A673 (cell line): ENCODE data around the gene SAMD4B. TPM values are rescaled to one million over a fixed set of nuclear protein-coding genes. Genes with fewer than 3 reads are reported as not detected.

ENCODE experiments used
- BruUV-seq: library from RNA; stranded (reverse); fragments of 400-500 nt; replicated peaks from 2 replicates; lab custom pipeline; 2021; lab: Mats Ljungman, UMichigan
- CTCF ChIA-PET: fragments of 300-600 bp; sonication (Branson Sonifier 250); formaldehyde crosslinking; loops from one replicate; lab custom pipeline; 2022; ENCODE audit warnings: antibody characterized with exemption; lab: Charles Lee
- POLR2A ChIA-PET: fragments of 300-600 bp; sonication (Branson Sonifier 250); formaldehyde crosslinking; loops from one replicate; lab custom pipeline; 2022; ENCODE audit warnings: antibody characterized with exemption; ENCODE audit not compliant: low non-redundant PET; lab: Charles Lee
- DNase-seq: peaks from one replicate; pipeline ENCODE4 v3.0.0-alpha.2; 2015; ENCODE audit warnings: low spot score
- H3K27ac ChIP-seq: fragments of 200-600 bp; sonication (generic); 2 replicates; pipeline ENCODE4 v1.5.1; 2016; ENCODE audit warnings: mixed run types, low read depth, mild to moderate bottlenecking, mixed read lengths, antibody characterized with exemption, low read length; ENCODE audit not compliant: poor library complexity, severe bottlenecking
- H3K27me3 ChIP-seq: fragments of 200-600 bp; sonication (generic); replicated peaks from 2 replicates; pipeline ENCODE4 v1.6.1; 2017; ENCODE audit warnings: mixed run types, low read depth, mild to moderate bottlenecking, mixed read lengths, antibody characterized with exemption, low read length; ENCODE audit not compliant: insufficient read depth, poor library complexity
- H3K36me3 ChIP-seq: fragments of 200-600 bp; sonication (generic); 2 replicates; pipeline ENCODE4 v1.6.1; 2016; ENCODE audit warnings: mixed run types, mild to moderate bottlenecking, mixed read lengths, antibody characterized with exemption, low read length; ENCODE audit not compliant: insufficient read depth, poor library complexity, severe bottlenecking
- H3K4me1 ChIP-seq: fragments of 200-600 bp; sonication (generic); 2 replicates; pipeline ENCODE4 v1.6.1; 2017; ENCODE audit warnings: mixed run types, mild to moderate bottlenecking, mixed read lengths, antibody characterized with exemption, low read length; ENCODE audit not compliant: insufficient read depth, poor library complexity, severe bottlenecking
- H3K4me3 ChIP-seq: fragments of 200-600 bp; sonication (generic); 2 replicates; pipeline ENCODE4 v1.5.1; 2016; ENCODE audit warnings: low read depth, mixed run types, mild to moderate bottlenecking, mixed read lengths, low read length; ENCODE audit not compliant: poor library complexity, severe bottlenecking
- H3K9me3 ChIP-seq: fragments of 200-600 bp; sonication (generic); 2 replicates; pipeline ENCODE4 v1.6.1; 2016; ENCODE audit warnings: mixed run types, low read depth, mild to moderate bottlenecking, mixed read lengths, antibody characterized with exemption, low read length; ENCODE audit not compliant: poor library complexity, severe bottlenecking
- EZH2 ChIP-seq: fragments of 200-600 bp; sonication (generic); IDR thresholded peaks from 2 replicates; pipeline ENCODE4 v1.6.1; 2017; ENCODE audit warnings: borderline replicate concordance, low read depth, mild to moderate bottlenecking, mixed read lengths, antibody characterized with exemption, low read length; ENCODE audit not compliant: poor library complexity, severe bottlenecking
- intact Hi-C: fragments of 100-400 bp; cut with micrococcal nuclease; formaldehyde crosslinking; loops from one replicate; pipeline ENCODE4 v1.10.0; 2022; ENCODE audit not compliant: unreplicated experiment
- total RNA-seq: library from RNA; stranded (reverse); gene quantifications from 2 replicates; pipeline ENCODE4 v1.2.3, GENCODE V29; 2021
- TF ChIP-seq, protein P1 (sequence below): fragments of 300-800, 200-600 bp; sonication (generic); conservative IDR thresholded peaks from 2 replicates; pipeline ENCODE4 v1.5.1; 2017; ENCODE audit warnings: low read depth, mild to moderate bottlenecking, antibody characterized with exemption, low read length, moderate library complexity, mixed read lengths

Gene SAMD4B
- total RNA-seq, 1 experiment from 2014 or later, result 168 TPM

DNA sequence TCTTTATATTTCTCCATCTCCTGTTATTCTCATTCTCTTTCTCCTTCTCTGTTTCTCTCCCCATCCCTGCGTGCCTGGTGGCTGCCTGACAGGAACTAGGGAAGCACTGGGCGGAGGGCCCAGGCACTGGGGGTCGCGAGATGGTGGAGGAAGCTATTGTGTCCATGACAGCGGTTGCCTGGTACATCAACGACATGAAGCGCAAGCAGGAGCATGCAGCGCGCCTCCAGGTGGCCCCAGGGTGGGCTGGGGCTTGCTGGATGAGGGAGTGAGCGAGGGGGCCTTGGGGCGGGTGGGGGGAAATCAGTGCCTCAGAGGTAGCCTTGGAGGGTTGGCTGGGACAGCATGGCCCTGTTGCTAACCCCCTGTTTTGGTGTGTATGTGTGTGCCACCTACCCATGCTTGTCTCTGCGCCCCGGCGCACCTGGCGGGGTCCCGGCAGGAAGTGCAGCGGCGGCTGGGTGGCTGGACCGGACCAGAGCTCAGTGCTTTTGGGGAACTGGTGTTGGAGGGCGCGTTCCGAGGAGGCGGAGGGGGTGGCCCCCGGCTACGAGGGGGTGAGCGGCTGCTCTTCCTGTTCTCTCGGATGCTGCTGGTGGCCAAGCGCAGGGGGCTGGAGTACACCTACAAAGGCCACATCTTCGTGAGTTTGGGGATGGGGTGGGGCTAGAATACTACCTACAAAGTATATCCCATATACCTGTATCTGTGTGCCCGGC is 75.4 kb downstream of the SAMD4B start:
- Histone ChIP-seq H3K36me3 (peaks cover 47% of the 10 kb centered on the region), H3K9me3 (no peaks in the 10 kb centered on the region), H3K4me3 (no peak overlapping the region), H3K27me3 (no peaks in the 10 kb centered on the region), H3K27ac (no peak overlapping the region), H3K4me1 (peaks cover 15% of the 10 kb centered on the region)
- intact Hi-C loops, result no loop called here
- no peak for DNase-seq
- POLR2A ChIA-PET, result no interaction called here
- BruUV-seq, result no TSS peak
- CTCF ChIA-PET, result no interaction called here
- TF ChIP-seq, protein P1, sequence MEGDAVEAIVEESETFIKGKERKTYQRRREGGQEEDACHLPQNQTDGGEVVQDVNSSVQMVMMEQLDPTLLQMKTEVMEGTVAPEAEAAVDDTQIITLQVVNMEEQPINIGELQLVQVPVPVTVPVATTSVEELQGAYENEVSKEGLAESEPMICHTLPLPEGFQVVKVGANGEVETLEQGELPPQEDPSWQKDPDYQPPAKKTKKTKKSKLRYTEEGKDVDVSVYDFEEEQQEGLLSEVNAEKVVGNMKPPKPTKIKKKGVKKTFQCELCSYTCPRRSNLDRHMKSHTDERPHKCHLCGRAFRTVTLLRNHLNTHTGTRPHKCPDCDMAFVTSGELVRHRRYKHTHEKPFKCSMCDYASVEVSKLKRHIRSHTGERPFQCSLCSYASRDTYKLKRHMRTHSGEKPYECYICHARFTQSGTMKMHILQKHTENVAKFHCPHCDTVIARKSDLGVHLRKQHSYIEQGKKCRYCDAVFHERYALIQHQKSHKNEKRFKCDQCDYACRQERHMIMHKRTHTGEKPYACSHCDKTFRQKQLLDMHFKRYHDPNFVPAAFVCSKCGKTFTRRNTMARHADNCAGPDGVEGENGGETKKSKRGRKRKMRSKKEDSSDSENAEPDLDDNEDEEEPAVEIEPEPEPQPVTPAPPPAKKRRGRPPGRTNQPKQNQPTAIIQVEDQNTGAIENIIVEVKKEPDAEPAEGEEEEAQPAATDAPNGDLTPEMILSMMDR, result no peak
- TF ChIP-seq EZH2, result no peak

DNA sequence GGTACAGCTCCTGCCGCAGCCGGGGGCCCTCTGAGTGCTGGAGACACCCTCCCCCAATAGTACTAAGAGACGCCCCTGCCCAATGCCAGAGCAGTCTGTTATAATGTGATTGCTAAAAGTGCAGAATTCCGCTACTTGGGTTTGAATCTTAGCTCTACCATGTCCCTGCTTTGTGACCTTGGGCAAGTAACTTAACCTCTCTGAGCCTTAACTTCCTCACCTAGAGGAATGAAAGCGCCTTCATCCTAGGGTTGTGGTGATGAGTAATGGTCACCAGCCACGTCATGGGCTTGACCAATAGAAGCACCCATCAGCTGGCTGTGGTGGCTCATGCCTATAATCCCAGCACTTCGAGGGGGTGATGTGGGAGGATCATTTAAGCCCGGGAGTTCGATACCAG is 76.8 kb downstream of the SAMD4B start:
- ChIA-PET CTCF (no interaction called here), POLR2A (interaction anchor here (1.1 kb wide), 1 partner anchor 17 kb away, joined by 6 read pairs; the partner anchor contains the start of gene RPS16)
- Histone ChIP-seq H3K9me3 (no peaks in the 10 kb centered on the region), H3K27me3 (no peaks in the 10 kb centered on the region), H3K4me3 (no peak overlapping the region), H3K27ac (no peak overlapping the region), H3K4me1 (peaks cover 15% of the 10 kb centered on the region), H3K36me3 (peaks cover 51% of the 10 kb centered on the region)
- intact Hi-C loops, result no loop called here
- BruUV-seq, result no TSS peak
- TF ChIP-seq, protein P1, result no peak
- DNase-seq, result no peak

DNA sequence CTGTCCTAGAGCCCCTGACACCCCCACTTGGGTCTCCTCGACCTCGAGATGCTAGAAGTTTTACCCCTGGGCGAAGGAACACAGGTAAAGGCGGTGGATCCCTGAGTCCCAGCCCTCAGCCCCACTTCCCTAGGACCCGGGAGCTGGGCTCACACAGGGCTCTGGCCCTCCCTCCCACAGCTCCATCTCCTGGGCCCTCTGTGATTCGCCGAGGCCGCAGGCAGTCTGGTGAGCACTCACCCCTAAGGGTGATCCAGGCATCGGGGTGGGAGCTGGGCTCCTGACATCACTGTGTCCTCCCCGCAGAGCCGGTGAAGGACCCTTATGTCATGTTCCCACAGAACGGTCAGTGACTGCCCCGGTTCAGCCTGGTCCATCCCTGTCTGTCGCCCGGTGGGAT is 78.5 kb downstream of the SAMD4B start:
- intact Hi-C loops, result no loop called here
- peaks cover 55% of the 10 kb centered on the region for H3K36me3 ChIP-seq
- ChIA-PET POLR2A (interaction anchor here (1.5 kb wide), 1 partner anchor 15 kb away, joined by 7 read pairs; the partner anchor contains the start of gene RPS16), CTCF (interaction anchor here (0.6 kb wide), 1 partner anchor 248 kb away, joined by 5 read pairs; no protein-coding TSS in a partner anchor)
- DNase-seq, result no peak
- no TSS peak for BruUV-seq
- no peak overlapping the region for H3K4me3 ChIP-seq
- no peaks in the 10 kb centered on the region for H3K9me3 ChIP-seq
- no peak overlapping the region for H3K27ac ChIP-seq
- peaks cover 2% of the 10 kb centered on the region for H3K4me1 ChIP-seq
- TF ChIP-seq, protein P1, result no peak
- TF ChIP-seq EZH2, result no peak
- no peaks in the 10 kb centered on the region for H3K27me3 ChIP-seq
